Cardiac muscle cell (in vitro differentiated cells and primary cell): Measurements from ENCODE around the gene MPHOSPH9. TPM values are rescaled to one million over a fixed set of nuclear protein-coding genes. Genes with fewer than 3 reads are reported as not detected.

Experiments
- DNase-seq, 2 donors: peaks; one replicate each; pipeline versions ENCODE4 v3.0.0 to v3.0.0-alpha.2; 2010 to 2017; ENCODE audit warnings: low read depth in 1 of 2, low spot score in 1 of 2
- H3K27ac ChIP-seq: fragments of 200-600 bp; sonication (generic); 2 replicates; pipeline ENCODE4 v1.5.1; 2016
- H3K27me3 ChIP-seq: fragments of 200-600 bp; sonication (generic); 2 replicates; pipeline ENCODE4 v1.6.0; 2016; ENCODE audit warnings: control low read depth
- H3K36me3 ChIP-seq: fragments of 200-600 bp; sonication (generic); 2 replicates; pipeline ENCODE4 v1.5.1; 2016; ENCODE audit warnings: control low read depth
- H3K4me1 ChIP-seq: fragments of 200-600 bp; sonication (generic); 2 replicates; pipeline ENCODE4 v1.8.1; 2017; ENCODE audit warnings: low read depth, mild to moderate bottlenecking, mixed run types
- H3K4me3 ChIP-seq: fragments of 200-600 bp; sonication (generic); 2 replicates; pipeline ENCODE4 v1.5.1; 2016; ENCODE audit warnings: mild to moderate bottlenecking
- H3K9me3 ChIP-seq: fragments of 200-600 bp; sonication (generic); 2 replicates; pipeline ENCODE4 v1.5.1; 2017; ENCODE audit warnings: low read depth, mild to moderate bottlenecking, control low read depth
- CTCF ChIP-seq: IDR thresholded peaks from 2 replicates; pipeline ENCODE4 v1.5.1; 2012; ENCODE audit warnings: low read depth, mild to moderate bottlenecking, low read length
- polyA plus RNA-seq: library from polyadenylated mRNA; unstranded; fragments of >200 nt; fragmentation: Nextera tagmentation; extraction: Ambion mirVana; gene quantifications from 2 replicates; pipeline ENCODE4 v1.2.1, GENCODE V29; 2016
- total RNA-seq: library from RNA; depleted of rRNA; stranded (reverse); fragments of >200 nt; gene quantifications from 2 replicates; pipeline ENCODE4 v1.2.3, GENCODE V29; 2016

MPHOSPH9 gene
- total and polyA plus RNA-seq, 2 experiments from 2014 or later = 18.1 to 90.9 TPM

GRCh38 chr12:123237646-123238329, 4.8 kb upstream of the MPHOSPH9 start:
- Histone ChIP-seq H3K9me3 (no peaks in the 10 kb centered on the region), H3K36me3 (no peaks in the 10 kb centered on the region), H3K27me3 (no peaks in the 10 kb centered on the region), H3K4me3 (no peak overlapping the region), H3K27ac (peak overlapping the region; percentile 79), H3K4me1 (peaks cover 16% of the 10 kb centered on the region)
- peak; percentile 61 to 81 for DNase-seq
- TF ChIP-seq CTCF = peak; percentile 74

DNA sequence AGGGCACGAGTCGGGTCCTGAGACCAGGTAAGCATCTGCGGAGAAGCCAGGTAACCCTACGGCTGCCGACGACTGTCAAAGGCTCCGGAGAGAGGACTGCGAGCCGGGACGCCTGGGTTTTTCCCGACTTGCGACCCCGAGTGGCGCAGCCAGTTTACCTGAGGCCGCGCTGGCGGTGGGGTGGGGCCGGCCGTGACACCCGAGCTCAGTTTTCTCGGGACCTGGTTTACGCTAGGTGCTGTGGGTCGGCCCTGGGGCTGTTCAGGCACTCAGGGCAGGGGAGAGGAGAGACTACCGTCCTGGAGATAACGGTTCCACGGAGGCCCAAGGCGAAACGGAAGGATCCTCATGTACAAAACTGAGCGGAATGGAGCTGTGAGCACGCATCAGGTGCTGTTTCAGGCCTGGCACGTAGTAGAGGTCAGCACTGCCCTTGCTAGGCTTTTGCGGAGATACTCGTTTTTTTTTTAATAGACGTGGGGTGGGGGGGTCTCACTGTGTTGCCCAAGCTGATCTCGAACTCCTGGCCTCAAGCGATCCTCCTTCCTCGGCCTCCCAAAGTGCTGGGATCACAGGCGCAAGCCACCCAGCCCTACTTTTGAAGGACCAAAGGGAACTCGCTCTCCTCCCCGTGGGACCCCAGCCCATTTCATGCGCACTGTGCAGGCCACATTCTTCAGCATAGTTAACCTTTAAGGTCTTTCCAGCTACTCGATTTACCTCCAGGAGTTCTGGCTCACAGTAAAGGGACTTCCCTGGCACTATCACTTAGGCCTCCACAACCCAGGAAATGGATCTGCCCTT, 766 bp upstream of the MPHOSPH9 start:
- no peak for TF ChIP-seq CTCF
- no peaks in the 10 kb centered on the region for H3K27me3 ChIP-seq
- H3K36me3 ChIP-seq = no peaks in the 10 kb centered on the region
- peaks cover 13% of the 10 kb centered on the region for H3K4me1 ChIP-seq
- H3K27ac ChIP-seq = peak overlapping the region; percentile 91
- peak overlapping the region; percentile 83 for H3K4me3 ChIP-seq
- peak in 1 of 2 donors; percentile 17 for DNase-seq
- no peaks in the 10 kb centered on the region for H3K9me3 ChIP-seq

GRCh38 chr12:123232472-123232806, 502 bp downstream of the MPHOSPH9 start:
- no peaks in the 10 kb centered on the region for H3K9me3 ChIP-seq
- H3K4me3 ChIP-seq = peak overlapping the region; percentile 83
- no peak for DNase-seq
- H3K4me1 ChIP-seq = peaks cover 13% of the 10 kb centered on the region
- H3K36me3 ChIP-seq = no peaks in the 10 kb centered on the region
- no peaks in the 10 kb centered on the region for H3K27me3 ChIP-seq
- peak overlapping the region; percentile 87 for H3K27ac ChIP-seq
- no peak for TF ChIP-seq CTCF

- H3K27me3 ChIP-seq = no peaks in the 10 kb centered on the region
- no peak overlapping the region for H3K27ac ChIP-seq
- TF ChIP-seq CTCF = no peak
- no peak for DNase-seq
- H3K9me3 ChIP-seq = no peaks in the 10 kb centered on the region
- no peaks in the 10 kb centered on the region for H3K36me3 ChIP-seq
- peaks cover 13% of the 10 kb centered on the region for H3K4me1 ChIP-seq
- peak overlapping the region; percentile 83 for H3K4me3 ChIP-seq
Measured at GRCh38 chr12:123231931-123232330, 1.0 kb downstream of the MPHOSPH9 start.

GRCh38 chr12:123229051-123229450, 3.9 kb downstream of the MPHOSPH9 start:
- Histone ChIP-seq H3K27me3 (no peaks in the 10 kb centered on the region), H3K36me3 (peaks cover 5% of the 10 kb centered on the region), H3K9me3 (no peaks in the 10 kb centered on the region), H3K4me3 (no peak overlapping the region), H3K27ac (no peak overlapping the region), H3K4me1 (peaks cover 7% of the 10 kb centered on the region)
- TF ChIP-seq CTCF = no peak
- DNase-seq = no peak
